HG02870 (cell line): ENCODE results near the gene SMTNL1.

Experiments
- ATAC-seq: cut with Tn5 transposase; IDR thresholded peaks from one replicate; pipeline ENCODE4 v1.9.1; 2021; ENCODE audit warnings: mild to moderate bottlenecking, moderate library complexity; ENCODE audit not compliant: unreplicated experiment

Gene SMTNL1, protein sequence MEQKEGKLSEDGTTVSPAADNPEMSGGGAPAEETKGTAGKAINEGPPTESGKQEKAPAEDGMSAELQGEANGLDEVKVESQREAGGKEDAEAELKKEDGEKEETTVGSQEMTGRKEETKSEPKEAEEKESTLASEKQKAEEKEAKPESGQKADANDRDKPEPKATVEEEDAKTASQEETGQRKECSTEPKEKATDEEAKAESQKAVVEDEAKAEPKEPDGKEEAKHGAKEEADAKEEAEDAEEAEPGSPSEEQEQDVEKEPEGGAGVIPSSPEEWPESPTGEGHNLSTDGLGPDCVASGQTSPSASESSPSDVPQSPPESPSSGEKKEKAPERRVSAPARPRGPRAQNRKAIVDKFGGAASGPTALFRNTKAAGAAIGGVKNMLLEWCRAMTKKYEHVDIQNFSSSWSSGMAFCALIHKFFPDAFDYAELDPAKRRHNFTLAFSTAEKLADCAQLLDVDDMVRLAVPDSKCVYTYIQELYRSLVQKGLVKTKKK

DNA sequence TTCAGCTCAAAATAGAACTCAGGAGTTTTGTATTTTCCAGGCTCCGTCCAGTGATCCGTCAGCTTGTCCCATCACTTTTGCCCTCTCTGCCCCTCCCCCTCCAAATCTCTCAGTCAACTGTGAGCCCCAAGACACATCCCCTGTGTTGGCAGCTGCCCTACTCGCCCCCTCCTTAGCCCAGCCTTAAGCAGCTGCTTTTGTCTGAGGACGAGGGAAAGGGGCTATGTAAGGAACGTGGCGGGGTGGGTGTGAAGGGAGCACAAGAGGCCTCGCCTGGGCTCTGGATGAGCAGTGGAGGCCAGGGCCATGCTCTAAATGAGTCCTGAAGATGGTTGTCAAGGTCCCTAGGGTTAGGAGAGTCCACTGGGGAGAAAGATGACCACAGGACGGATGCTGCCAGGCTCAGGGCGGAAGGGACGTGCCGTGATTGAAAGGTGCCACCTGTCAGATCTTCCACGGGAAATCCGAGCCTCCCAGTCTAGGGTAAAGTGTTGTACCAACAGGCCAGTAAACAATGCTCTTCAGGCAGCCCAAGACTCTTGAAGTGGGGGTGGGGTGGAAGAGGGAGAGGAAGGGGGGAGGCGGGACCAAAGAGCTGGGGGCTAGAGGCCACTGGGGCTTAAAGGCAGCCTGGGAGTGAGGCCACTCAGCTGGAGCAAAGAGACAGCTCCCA is at the start of gene SMTNL1:
Gene SMTNL1 (plus strand): TSS at position 649 of the 673 bp plus-strand sequence. CDS start 5,048 bp downstream, outside the sequence.
- no peak for ATAC-seq

DNA sequence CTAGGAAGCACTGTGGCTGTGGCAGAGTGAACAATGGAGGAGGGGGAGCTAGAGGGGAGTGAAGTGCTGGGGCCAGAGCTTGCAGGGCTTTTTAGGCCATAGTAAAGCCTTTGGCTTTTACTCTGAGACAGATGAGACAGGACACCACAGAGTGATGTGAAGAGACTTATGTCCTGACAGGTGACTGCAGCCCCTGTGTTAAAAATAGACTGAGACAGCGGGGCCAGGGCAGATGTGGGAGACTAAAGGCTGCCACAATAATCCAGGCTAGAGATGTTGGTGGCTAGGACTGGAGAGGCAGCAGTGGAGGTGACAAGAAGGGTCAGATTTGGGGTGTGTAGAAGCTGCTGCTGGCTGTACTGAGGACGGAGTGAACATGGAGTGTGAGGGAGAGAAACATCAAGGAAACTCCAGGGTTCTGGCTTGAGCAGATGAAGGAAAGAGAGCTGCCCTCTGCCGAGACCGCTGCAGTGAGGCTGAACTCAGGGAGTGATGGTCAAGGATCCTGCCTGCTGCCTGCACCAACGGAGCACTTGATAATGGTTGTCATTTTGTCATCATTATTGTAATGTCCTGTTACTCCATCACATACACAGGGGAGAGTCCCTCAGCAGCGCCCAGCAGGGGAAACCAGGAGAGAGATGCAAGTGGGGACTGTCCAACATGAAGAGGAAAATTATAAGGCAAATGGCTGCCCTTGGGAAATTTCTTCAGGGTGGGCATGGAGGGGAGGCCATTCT is 49.3 kb upstream of the SMTNL1 start:
- ATAC-seq, result no peak

DNA sequence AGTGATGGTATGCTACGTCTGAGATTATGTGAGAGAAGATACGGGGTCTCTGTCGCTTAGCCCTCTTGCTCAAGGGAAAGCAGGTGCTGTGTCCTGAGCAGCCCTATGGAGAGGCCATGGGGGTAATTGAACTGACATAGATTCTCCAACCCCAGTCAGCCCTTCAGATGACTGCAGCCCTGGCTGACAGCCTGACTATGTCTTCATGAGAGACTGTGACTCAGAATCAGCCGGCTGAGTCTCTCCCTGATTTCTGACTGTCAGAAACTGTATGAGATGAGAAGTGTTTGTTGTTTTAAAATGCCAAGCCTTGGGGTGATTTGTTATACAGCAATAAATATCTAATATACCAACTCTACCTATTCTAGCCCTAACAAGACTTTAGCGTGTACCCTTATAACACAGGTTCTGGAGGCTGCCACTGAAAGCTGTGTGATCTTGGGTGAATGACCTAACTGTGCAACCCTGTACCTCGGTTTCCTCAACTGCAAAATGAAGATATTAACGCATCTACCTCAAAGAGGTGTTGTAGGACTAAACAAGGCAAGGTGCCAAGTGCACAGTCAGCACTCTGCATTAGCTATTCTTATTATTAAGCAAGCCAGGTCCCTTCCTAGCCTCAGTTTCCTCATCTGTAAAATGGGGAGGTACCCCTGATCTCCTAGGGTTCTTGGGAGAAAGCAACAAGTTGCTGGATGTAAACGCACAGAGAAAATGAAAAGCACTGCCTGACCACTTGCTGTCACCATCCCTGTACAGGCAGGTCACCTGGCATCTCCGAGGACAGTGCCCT is 46.7 kb upstream of the SMTNL1 start:
- ATAC-seq, result no peak

DNA sequence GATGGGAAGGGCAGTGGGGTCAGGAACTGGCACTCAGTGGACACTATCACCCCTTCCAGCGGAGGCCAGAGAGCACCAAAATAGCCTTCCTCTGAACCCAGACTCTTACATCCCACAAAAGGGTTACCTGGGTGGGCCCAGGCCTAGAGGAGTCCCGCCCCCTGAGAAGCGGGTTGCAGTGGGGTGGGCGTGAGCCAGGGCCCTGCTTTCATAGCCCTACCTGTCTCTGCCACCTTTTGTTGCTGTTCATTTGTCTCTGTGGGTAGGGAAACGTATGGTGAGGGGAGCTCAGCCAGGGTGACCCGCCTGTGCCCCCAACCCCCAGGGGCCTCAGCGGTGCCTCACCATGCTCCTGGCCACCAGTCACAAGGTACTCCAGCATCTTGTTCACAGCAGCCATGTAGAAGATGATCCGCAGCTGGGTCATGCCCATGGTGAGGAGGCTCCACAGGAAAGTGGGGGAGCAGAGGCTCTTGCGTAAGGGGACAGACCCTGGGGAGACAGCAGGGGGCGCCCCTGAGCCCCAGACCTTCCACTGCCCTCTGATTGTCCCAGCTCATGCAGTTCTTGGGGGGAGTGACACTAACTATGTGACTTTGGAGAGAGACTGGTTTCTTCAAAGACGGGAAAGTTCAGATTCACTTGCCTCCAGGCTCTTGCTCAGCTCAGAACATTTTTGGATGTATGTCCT is 45.9 kb upstream of the SMTNL1 start:
- ATAC-seq, result no peak

DNA sequence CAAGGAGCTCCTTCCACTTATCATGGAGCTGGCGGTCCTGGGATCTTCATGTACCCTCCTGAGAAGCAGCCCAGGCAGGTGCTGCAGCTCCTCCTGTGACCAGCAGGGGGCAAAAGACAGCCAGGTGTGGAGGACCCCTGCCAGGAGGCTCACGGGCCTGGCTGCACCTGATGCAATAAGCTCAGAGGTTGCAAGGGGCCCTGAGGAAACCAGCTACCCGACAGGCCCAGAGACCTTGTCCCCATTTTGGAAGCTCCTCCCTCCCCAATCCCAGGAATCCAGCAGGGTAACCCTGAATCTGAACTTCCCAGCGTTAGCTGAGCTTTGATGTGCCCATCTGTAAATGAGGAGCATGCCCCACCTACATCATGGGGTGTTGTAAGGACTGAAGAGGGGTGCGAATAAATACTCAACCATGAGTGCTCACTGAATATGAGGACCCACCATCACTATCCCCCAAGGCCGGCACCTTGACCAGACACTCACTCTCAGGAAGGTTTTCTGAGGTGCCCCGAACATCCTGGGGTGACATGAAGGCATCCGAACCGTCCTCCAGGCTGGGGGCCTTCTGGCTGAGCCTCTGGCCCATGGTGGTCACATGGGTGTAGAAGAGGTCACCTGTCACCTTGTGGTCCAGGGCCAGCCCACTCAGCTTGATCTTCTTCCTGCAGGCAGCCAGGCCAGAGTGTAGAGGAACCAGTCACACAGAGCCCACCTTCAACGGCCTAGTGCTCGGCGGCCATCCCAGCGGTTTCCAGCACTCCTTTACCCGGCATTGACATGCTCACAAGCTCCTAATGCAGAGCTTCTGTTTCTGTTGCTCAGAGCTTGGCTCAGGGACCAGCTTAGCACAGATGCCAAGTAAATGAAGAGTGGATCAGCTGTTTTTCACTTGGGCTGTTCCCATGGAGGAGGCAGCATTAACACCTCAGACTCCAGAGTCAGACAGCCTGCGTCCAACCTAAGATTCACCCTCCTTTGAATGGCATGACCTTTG is 43.6 kb upstream of the SMTNL1 start:
- peak; percentile 68 for ATAC-seq

DNA sequence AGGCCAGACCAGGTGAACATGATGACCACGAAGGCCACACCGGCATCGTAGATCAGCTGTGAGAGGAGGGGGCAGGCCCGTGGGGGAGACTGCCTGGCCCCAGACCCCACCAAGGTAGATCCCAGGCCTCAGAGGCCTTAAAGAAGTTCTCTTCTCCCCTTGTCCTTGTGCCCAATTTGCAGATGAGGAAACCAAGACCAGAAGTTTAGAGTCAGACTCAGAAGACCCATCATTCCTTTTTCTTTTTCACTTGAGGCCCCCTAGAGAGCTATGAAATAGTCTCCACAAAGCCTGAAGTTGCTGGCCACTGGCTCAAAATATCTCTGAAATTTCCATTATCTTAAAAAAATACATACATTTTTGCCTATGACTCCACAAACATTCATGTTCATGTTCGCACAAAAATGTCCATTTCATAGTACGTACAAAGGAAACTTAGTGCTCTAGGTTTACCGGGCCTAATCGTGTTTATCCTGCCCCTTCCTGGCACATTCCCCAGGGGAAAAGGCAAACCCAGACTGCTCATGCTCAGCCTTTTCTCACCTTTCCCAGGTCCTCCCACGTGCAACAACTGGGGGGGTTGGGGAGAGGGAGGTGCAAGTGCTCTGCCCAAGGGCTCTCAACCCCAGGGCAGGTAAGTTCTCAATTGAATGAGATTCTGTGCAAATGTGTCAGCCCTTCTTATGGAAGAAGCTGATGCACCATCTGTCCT is 41.1 kb upstream of the SMTNL1 start:
- no peak for ATAC-seq

DNA sequence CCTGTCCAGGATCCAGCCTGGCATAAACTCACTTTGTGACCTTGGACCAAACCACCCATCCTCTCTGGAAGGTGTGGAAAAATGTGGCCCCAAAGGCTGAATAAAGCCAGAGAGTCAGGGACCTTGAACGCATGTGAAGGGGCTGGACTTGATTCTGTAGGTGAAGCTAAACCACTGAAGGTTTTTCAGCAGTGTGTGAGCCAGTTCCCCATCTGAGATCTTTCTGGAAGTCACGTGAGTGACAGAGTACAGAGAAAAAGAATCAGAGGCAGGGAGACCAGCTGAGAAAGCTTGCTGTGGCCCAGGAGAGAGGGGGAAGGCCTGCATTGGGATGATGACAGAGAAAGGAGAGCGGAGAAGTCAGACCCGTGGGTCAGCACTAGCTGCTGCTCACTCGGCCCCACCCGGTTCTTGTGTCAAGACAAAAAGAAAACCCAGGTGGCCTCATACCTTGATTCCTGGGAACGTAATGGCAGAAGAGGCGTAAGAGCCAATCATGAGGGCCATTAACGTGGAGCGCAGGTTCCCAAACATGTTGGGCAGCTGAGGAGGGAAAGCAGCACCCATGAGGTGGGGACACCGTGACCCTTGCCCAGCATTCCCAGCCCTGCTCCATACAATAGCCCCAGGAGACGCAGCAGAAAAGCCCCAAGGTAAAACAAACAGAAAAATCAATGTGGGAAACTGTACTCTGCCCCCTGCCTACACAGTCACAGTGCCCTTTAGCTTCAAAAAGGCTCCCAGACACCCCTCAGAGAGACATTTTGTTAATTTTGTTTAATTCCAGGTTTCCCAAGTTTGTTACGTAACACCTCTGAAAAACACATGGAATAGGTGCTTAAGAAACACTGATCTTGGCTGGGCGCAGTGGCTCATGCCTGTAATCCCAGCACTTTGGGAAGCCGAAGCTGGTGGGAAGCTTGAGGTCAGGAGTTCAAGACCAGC is 39.8 kb upstream of the SMTNL1 start:
- ATAC-seq, result no peak

DNA sequence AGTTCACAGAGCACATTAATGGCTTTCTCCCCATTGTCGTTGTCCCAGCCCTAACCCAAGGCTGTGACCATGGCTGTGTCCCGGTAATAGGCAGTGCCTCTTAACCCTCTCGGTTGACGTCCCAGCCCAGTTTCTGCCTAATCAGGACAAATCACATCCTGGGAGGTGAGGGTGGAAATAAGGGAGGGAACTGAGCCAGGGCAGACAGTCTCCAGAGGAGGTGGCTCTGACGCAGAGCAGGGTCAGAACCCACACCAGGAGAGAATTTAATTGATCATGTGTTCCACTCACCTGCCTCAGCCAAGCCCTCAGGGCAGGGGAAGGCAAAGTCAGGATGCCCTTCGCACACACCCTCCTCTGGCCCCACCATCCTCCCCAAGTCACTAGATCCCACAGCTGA is 38.9 kb upstream of the SMTNL1 start:
- no peak for ATAC-seq

DNA sequence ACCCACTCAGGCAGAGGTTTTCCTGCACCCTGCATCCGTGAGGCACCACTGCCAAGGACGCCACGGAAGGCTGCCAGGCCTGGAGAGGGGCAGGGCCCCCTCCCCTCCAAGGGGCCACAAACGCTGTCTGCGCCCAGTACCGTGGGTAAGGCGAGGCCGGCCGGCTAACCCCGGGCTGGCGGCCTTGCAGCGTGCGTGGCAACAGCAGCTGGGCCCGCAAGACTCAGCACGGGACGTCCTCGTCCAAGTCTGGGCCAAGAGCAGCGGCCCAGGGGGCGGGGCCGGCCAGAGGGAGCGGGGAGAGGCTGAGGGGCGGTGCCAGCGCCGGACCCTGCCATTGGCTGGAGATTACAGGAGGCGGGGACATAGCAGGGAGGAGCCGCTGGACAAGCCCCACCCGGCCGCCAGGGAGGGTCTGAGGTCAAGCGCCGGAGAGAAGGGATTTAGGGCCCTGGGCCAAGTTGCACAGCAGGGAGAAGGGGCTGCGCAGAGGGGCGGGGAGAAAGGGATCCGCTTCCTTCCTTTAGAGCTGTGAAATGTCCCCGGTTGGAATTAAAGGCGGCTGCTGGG is 37.9 kb upstream of the SMTNL1 start:
- peak; percentile 100 for ATAC-seq

DNA sequence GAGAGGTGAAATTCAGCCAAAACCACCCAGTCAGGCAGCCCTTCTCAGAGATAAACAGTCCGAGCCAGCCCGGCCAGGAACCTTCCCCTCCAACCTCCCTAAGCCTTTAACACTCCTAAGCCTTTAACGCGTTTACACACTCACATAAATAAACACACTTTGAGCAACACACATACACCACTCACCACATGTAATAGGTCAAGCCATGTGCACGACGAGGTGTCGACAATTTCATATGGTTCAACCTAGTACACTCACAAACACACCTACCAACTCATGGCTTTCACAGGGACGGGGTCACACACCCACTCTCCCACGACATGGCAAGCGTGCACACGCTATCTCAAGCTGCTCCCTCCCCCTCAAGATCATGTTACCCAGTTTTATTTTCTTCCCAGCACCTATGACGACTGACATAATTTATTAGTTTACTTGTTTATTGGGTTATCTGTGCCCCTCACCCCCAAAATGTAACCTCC is 37.4 kb upstream of the SMTNL1 start:
- ATAC-seq, result no peak

DNA sequence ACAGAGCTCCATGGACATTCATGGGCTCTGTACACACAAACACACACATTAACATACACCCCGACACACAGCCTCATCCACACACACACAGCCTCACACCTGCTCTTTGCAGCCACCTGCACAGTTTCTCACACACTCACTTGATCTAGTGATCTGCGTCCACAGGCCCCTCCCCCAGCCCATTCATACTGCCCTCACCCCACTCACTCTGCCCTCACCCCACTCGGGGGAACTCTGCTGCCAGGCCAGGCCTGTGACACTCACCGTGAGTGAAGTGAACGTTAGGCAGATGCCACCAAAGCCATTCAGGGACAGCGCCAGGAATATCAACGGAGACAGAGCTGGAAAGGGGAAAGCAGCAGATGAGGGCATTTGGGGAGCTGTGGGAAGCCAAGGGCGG is 36.9 kb upstream of the SMTNL1 start:
- ATAC-seq, result no peak

DNA sequence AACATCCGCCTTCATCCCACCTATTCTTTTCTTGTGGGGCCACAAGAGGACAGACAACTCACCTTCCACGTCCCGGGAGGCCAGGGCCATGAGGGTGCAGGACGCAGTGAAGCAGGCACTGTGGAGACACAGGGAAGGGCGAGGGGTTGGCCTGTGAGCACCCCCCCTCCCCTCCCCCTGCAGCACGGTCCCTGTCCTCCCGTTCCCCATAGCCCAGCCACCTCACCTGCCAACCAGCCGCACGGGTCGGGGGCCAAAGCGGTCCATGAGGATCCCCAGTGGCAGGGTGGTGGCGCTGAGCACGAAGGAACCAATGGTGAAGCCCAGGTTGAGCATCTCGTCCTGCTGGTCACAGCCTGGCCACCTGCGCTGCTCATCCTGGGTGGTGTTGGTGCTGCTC is 36.5 kb upstream of the SMTNL1 start:
- ATAC-seq, result no peak

DNA sequence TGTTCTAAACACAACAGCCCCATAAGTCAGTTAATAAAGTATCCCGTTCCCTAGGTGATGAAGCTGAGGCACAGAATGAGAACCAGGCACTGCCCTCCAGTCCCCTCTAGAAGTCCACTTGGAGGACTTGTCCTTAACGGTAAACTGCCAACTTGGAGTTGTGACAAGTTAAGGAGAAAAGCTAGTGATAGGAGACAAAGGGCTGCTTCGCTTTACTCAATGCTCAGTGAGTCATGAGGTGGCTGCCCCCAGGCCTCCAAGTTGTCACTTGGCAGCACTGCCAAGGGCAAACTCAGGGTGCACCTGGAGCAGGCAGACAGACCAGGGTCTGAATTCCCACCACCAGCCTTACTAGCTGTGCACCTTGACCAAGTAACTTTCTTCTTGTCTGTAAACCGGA is 35.4 kb upstream of the SMTNL1 start:
- no peak for ATAC-seq

DNA sequence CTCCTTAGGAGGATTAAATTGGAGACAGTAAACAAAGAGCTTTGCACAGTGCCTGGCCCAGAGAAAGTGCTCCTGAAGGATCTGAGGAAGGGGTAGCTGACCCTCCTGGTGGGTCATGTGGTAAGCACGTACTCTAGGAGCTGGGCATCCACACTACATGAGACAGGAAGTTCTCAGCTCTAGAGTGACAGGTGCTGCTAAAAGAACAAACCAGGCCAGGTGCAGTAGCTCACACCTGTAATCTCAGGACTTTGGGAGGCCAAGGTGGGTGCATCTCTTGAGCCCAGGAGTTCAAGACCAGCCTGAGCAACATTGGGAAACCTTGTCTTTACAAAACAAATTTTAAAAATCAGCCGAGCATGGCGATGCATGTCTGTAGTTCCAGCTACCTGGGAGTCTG is 35.0 kb upstream of the SMTNL1 start:
- ATAC-seq, result no peak

DNA sequence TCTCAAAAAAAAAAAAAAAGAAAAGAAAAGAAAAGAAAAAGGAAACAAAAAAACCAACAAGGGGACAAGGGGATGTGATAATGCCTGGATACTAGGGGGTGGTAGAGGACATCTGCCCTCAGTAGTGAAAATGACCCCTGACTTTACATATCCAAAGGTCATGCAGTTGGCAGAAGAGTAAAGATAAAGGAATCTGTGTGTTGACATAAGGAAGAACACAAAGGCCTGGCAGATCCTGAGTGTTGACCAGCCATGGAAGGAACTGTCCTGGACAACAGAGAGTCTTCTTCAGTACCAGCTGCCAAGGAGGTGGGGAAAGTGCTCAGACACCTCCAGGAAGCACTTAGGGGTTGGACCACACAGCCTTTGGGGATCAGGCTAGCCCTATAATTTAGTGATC is 34.5 kb upstream of the SMTNL1 start:
- no peak for ATAC-seq

DNA sequence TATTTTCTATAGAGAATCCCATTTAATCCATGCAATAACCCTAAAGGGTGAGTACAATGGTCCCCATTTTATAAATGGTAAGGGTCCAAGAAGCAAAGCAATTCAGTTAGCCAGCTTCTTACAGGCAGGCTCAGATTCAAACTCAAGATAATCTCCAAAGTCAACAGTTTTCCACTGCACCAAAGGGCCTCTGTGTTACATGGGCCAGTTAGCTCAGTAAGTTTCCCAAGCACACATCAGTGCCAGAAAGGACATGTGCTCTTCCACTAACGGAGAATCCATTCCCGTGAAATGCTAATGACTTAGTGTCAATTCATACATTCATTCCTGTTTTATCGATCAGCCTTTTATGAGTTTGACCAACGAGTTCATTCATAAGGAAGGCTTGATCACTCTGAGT is 32.9 kb upstream of the SMTNL1 start:
- ATAC-seq, result no peak

DNA sequence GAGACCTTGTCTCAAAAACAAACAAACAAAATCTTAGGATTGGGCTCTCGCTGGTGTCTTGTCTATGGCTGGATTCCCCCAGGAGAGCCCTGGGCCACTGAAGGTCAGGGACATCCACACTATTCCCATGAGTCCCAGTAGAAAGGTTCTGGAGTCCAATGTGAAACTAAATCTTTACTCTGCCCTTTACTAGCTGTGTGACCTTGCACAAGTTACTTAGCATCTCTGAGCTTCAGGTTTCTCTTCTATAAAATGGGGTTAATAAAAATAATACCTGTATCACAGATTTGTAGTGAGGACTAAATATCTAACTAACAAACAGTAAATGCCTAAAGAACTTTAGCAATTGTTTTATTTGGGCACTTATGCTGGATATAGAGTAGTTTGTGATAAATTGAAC is 30.9 kb upstream of the SMTNL1 start:
- ATAC-seq, result no peak
